Putamen (tissue), 1 donor: Measurements from ENCODE around the gene ANK2.

Experiments used
- DNase-seq: peaks from one replicate; pipeline ENCODE4 v3.0.0-alpha.2; 2016; ENCODE audit warnings: low spot score

Gene ANK2

GRCh38 chr4:113344100-113344499 is 294.6 kb downstream of the ANK2 start:
- no peak for DNase-seq

- DNase-seq: no peak
These were observed 297.8 kb downstream of the ANK2 start for GRCh38 chr4:113347245-113347644.

- DNase-seq: no peak
These were observed 300.0 kb downstream of the ANK2 start for GRCh38 chr4:113349430-113349829.

- no peak for DNase-seq
These were observed 301.1 kb downstream of the ANK2 start for GRCh38 chr4:113350576-113350975.

GRCh38 chr4:113355550-113356371 is 306.3 kb downstream of the ANK2 start:
- no peak for DNase-seq

GRCh38 chr4:113356453-113356852 is 307.0 kb downstream of the ANK2 start:
- no peak for DNase-seq

GRCh38 chr4:113358784-113359183 is 309.3 kb downstream of the ANK2 start:
- DNase-seq: no peak

GRCh38 chr4:113365377-113365776 is 315.9 kb downstream of the ANK2 start:
- no peak for DNase-seq

GRCh38 chr4:113368056-113368455 is 318.6 kb downstream of the ANK2 start:
- no peak for DNase-seq

- no peak for DNase-seq
These were observed 321.7 kb downstream of the ANK2 start for GRCh38 chr4:113371111-113371510.

GRCh38 chr4:113375964-113376666 is 326.7 kb downstream of the ANK2 start:
- DNase-seq: no peak

- DNase-seq: peak; percentile 66
These were observed 329.4 kb downstream of the ANK2 start for GRCh38 chr4:113378836-113379235.

GRCh38 chr4:113382704-113383103 is 333.3 kb downstream of the ANK2 start:
- no peak for DNase-seq

- peak; percentile 16 for DNase-seq
These were observed 333.8 kb downstream of the ANK2 start for GRCh38 chr4:113383111-113383785.

- peak; percentile 62 for DNase-seq
These were observed 335.1 kb downstream of the ANK2 start for GRCh38 chr4:113384600-113384999.

- no peak for DNase-seq
These were observed 335.9 kb downstream of the ANK2 start for GRCh38 chr4:113385281-113385899.

- no peak for DNase-seq
These were observed 339.7 kb downstream of the ANK2 start for GRCh38 chr4:113389160-113389559.

- no peak for DNase-seq
These were observed 341.4 kb downstream of the ANK2 start for GRCh38 chr4:113390850-113391249.

- no peak for DNase-seq
These were observed 344.8 kb downstream of the ANK2 start for GRCh38 chr4:113394108-113394729.

GRCh38 chr4:113394730-113395530 is 345.5 kb downstream of the ANK2 start:
- peak; percentile 86 for DNase-seq

GRCh38 chr4:113397114-113397701 is 347.8 kb downstream of the ANK2 start:
- no peak for DNase-seq
